ENCODE results near the gene ADAMTSL1. TPM values are rescaled to one million over a fixed set of nuclear protein-coding genes. Genes with fewer than 3 reads are reported as not detected.

ADAMTSL1 gene
- total RNA-seq, 1 experiment from 2014 or later = not detected

DNA sequence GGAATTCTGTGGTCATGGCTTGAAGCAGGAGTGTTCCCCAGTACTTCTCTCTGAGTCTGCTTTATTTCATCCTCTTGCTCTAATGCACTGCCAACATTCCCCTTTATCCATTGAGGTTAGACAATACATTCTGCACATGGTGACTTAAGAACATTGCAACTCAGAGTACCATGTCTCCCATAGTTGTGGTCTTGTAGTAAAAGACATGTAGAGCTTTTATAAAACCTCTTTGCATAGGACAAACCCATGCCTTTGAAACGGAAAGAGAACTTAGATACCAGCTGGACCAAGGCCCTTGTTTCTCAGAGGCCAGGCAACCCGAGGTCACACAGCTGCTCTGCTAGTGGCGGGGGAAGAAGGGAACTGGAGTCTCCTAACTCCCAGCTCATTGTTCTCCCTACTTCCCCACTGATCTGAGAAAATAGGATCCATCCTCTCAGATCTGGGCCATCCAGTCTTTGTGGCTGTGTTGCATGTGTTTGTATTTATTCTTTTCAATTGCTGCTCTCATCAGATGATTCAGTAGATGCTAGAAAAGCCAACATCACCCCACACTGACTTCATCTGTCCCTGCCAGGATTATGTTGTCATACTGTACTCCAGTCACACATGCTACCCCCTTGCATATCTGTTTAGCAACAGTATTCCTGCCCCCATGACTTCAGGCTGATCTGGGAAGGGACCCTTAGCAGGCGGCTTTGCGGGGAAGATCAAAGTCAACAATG, 322.2 kb downstream of the ADAMTSL1 start:
- H2AFZ ChIP-seq (ENCODE audit: low read depth, low read length, poor library complexity, severe bottlenecking) = no peak overlapping the region
- CTCF ChIA-PET = no interaction called here
- no peaks in the 10 kb centered on the region for H3K79me2 ChIP-seq (ENCODE audit: insufficient read depth, low read length)
- no peak overlapping the region for H3K4me3 ChIP-seq (replicated peaks in 1 of 2; ENCODE audit: low read depth in 1 of 2, low read length in 2 of 2)
- POLR2A ChIA-PET = no interaction called here
- no peak for DNase-seq (ENCODE audit: low read depth, low spot score)
- RAD21 ChIA-PET (ENCODE audit: low non-redundant PET in 1 of 2, low total read pairs in 2 of 2, uncharacterized antibody in 2 of 2, unreplicated experiment in 2 of 2) = no interaction called here
- intact Hi-C loops (cut with micrococcal nuclease) = loop anchor here (10.0 kb wide), 1 partner anchor 379 kb away; no protein-coding TSS in a partner anchor
- no peaks in the 10 kb centered on the region for H3K9me3 ChIP-seq (ENCODE audit: control insufficient read depth in 1 of 2, insufficient read depth in 1 of 2, low read depth in 1 of 2, low read length in 2 of 2)
- no peak overlapping the region for H3K4me2 ChIP-seq (ENCODE audit: low read length)
- H3K27ac ChIP-seq (ENCODE audit: low read depth, low read length) = no peak overlapping the region
- no peaks in the 10 kb centered on the region for H3K4me1 ChIP-seq (ENCODE audit: control insufficient read depth in 1 of 2, insufficient read depth in 2 of 2, low read length in 2 of 2)
- no peaks in the 10 kb centered on the region for H3K9me2 ChIP-seq (ENCODE audit: insufficient read depth)
- peaks cover 23% of the 10 kb centered on the region; the same call in 1 of the 2 replicates for H3K27me3 ChIP-seq (ENCODE audit: insufficient read depth, low read length)
- no peaks in the 10 kb centered on the region for H4K20me1 ChIP-seq (ENCODE audit: insufficient read depth)
- no TSS peak for BruUV-seq (replicated peaks)
- no peak for ATAC-seq
- no peak overlapping the region for H3K9ac ChIP-seq (ENCODE audit: low read length)
- TF ChIP-seq SIN3A (IDR thresholded peaks at IDR 0.05; ENCODE audit: low read depth) (no peak), RAD21 (IDR thresholded peaks at IDR 0.05; ENCODE audit: low read depth) (no peak), ZNF274 (IDR thresholded peaks at IDR 0.05; ENCODE audit: low read depth, low read length) (no peak), EZH2phosphoT487 (IDR thresholded peaks at IDR 0.05; ENCODE audit: borderline replicate concordance) (no peak), CEBPB (IDR thresholded peaks at IDR 0.05; ENCODE audit: low read depth) (no peak), JUND (IDR thresholded peaks at IDR 0.05) (no peak), TCF7L2 (IDR thresholded peaks at IDR 0.05; ENCODE audit: borderline replicate concordance, extremely low read depth, insufficient read depth, insufficient read length) (no peak), EGR1 (IDR thresholded peaks at IDR 0.05; ENCODE audit: low read depth) (no peak), FOSL1 (IDR thresholded peaks at IDR 0.05; ENCODE audit: low read depth) (no peak), SRF (IDR thresholded peaks at IDR 0.05; ENCODE audit: low read depth) (no peak), POLR2A (IDR thresholded peaks at IDR 0.05; ENCODE audit: borderline replicate concordance, extremely low read depth, insufficient read depth, insufficient read length) (no peak), EZH2 (IDR thresholded peaks at IDR 0.05) (no peak), CBX3 (IDR thresholded peaks at IDR 0.05; ENCODE audit: low read depth) (no peak), POLR2AphosphoS5 (IDR thresholded peaks at IDR 0.05; ENCODE audit: low read depth, low read length) (no peak)
- TF ChIP-seq, protein P1, sequence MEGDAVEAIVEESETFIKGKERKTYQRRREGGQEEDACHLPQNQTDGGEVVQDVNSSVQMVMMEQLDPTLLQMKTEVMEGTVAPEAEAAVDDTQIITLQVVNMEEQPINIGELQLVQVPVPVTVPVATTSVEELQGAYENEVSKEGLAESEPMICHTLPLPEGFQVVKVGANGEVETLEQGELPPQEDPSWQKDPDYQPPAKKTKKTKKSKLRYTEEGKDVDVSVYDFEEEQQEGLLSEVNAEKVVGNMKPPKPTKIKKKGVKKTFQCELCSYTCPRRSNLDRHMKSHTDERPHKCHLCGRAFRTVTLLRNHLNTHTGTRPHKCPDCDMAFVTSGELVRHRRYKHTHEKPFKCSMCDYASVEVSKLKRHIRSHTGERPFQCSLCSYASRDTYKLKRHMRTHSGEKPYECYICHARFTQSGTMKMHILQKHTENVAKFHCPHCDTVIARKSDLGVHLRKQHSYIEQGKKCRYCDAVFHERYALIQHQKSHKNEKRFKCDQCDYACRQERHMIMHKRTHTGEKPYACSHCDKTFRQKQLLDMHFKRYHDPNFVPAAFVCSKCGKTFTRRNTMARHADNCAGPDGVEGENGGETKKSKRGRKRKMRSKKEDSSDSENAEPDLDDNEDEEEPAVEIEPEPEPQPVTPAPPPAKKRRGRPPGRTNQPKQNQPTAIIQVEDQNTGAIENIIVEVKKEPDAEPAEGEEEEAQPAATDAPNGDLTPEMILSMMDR (IDR thresholded peaks at IDR 0.05 in 2 of 3, conservative IDR thresholded peaks at IDR 0.05 in 1 of 3; ENCODE audit: borderline replicate concordance in 1 of 3, insufficient read depth in 1 of 3, low read depth in 2 of 3, low read length in 2 of 3) = no peak
- TF ChIP-seq, protein P2, sequence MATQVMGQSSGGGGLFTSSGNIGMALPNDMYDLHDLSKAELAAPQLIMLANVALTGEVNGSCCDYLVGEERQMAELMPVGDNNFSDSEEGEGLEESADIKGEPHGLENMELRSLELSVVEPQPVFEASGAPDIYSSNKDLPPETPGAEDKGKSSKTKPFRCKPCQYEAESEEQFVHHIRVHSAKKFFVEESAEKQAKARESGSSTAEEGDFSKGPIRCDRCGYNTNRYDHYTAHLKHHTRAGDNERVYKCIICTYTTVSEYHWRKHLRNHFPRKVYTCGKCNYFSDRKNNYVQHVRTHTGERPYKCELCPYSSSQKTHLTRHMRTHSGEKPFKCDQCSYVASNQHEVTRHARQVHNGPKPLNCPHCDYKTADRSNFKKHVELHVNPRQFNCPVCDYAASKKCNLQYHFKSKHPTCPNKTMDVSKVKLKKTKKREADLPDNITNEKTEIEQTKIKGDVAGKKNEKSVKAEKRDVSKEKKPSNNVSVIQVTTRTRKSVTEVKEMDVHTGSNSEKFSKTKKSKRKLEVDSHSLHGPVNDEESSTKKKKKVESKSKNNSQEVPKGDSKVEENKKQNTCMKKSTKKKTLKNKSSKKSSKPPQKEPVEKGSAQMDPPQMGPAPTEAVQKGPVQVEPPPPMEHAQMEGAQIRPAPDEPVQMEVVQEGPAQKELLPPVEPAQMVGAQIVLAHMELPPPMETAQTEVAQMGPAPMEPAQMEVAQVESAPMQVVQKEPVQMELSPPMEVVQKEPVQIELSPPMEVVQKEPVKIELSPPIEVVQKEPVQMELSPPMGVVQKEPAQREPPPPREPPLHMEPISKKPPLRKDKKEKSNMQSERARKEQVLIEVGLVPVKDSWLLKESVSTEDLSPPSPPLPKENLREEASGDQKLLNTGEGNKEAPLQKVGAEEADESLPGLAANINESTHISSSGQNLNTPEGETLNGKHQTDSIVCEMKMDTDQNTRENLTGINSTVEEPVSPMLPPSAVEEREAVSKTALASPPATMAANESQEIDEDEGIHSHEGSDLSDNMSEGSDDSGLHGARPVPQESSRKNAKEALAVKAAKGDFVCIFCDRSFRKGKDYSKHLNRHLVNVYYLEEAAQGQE (IDR thresholded peaks at IDR 0.05; ENCODE audit: low read depth) = no peak
- TF ChIP-seq, protein P3, sequence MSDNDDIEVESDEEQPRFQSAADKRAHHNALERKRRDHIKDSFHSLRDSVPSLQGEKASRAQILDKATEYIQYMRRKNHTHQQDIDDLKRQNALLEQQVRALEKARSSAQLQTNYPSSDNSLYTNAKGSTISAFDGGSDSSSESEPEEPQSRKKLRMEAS (IDR thresholded peaks at IDR 0.05) = no peak
- TF ChIP-seq, protein P4, sequence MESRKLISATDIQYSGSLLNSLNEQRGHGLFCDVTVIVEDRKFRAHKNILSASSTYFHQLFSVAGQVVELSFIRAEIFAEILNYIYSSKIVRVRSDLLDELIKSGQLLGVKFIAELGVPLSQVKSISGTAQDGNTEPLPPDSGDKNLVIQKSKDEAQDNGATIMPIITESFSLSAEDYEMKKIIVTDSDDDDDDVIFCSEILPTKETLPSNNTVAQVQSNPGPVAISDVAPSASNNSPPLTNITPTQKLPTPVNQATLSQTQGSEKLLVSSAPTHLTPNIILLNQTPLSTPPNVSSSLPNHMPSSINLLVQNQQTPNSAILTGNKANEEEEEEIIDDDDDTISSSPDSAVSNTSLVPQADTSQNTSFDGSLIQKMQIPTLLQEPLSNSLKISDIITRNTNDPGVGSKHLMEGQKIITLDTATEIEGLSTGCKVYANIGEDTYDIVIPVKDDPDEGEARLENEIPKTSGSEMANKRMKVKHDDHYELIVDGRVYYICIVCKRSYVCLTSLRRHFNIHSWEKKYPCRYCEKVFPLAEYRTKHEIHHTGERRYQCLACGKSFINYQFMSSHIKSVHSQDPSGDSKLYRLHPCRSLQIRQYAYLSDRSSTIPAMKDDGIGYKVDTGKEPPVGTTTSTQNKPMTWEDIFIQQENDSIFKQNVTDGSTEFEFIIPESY (IDR thresholded peaks at IDR 0.05; ENCODE audit: extremely low read depth, insufficient replicate concordance, low read length) = no peak
- TF ChIP-seq, protein P5, sequence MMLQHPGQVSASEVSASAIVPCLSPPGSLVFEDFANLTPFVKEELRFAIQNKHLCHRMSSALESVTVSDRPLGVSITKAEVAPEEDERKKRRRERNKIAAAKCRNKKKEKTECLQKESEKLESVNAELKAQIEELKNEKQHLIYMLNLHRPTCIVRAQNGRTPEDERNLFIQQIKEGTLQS (IDR thresholded peaks at IDR 0.05) = no peak
- H3K36me3 ChIP-seq (ENCODE audit: control insufficient read depth in 1 of 2, insufficient read depth in 2 of 2, low read length in 2 of 2) = no peaks in the 10 kb centered on the region
